ENCODE data around the gene APBB2.
A peak's percentile ranks its signal among the peaks of the same experiment; 100 is the strongest.
"Not testable (repeated sequence)": the region's sequence is repeated elsewhere in the genome, so short reads cannot be mapped to it uniquely, and the experiment has no call there.

The APBB2 gene

DNA sequence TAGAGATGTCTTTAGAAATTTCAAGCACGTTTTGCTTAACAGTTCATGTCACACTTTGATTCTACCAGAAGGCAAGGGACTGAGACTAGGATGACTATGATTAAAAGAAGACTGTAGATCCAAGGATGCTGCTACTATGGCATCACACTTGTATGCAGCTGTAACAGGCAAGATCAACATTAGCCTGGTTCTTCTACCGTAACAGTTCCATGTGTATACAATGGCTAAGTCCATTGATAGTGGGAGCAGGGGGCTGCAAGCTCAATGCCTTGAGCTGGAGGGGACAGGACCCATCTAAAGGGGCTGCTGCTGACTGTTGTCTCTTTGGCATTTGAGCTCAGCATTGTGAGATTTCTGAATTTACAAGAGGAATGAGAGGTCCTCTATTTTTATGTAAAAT lies 212.0 kb downstream of the APBB2 start:
- DNase-seq: no peak

DNA sequence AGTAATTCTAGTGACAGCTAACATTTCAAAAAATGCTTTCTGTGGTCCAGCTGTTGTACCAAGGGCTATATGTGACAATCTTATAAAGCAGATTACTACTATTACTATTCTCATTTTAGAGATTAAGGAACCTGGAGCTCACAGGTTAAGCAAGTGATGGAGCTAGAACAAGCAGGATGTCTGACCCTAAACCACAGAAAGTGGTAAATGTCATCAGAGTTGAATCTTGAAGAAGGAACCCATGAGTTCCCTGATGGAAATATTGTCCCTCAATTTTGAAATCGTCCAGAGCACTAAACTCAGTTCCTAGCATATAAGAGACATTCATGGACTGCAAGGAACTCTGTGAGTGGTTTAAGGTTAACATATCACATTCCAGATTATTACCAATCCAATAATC lies 214.0 kb downstream of the APBB2 start:
- no peak for DNase-seq

DNA sequence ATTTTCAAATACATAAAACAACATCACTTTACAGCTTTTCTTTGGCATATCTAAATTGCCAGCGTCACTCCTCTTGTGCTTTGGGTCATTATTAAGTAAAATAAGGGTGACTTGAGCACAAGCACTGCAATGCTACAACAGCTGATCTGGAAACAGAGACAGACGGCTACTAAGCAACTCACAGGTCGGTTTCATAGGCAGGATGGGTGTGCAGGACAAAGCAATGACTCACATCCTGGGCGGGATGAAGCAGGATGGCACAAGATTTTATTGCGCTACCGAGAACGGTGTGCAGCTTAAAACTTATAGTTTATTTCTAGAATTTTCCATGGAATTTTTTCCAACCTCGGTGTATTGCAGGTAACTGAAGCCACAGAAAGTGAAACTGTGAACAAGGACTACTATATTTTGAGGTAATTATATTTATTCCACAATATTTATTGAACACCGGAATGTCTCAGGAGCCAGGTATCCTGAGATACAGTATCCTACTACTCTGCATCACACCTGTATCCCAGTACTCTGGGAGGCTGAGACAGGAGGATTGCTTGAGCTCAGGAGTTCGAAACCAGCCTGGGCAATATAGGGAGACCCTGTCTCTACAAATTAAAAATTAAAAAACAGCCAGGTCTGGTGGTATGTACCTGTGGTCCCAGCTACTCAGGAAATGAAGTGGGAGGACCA lies 215.5 kb downstream of the APBB2 start:
- DNase-seq: no peak

- no peak for DNase-seq
Observed at GRCh38 chr4:40995850-40996249, 218.5 kb downstream of the APBB2 start.

DNA sequence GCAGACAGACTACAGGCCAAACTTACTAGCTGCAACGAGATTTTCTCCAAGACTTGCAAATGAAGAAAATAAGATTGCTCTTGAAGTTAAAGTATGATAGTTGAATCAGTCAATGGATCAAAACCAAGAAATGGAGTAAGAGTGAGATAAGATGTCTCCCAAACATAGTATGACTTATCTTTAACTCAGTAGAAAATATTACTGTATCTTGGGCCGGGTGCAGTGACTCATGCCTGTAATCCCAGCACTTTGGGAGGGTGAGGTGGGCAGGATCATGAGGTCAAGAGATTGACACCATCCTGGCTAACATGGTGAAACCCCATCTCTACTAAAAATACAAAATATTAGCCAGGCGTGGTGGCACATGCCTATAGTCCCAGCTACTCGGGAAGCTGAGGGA lies 220.0 kb downstream of the APBB2 start:
- DNase-seq: not testable (repeated sequence)

DNA sequence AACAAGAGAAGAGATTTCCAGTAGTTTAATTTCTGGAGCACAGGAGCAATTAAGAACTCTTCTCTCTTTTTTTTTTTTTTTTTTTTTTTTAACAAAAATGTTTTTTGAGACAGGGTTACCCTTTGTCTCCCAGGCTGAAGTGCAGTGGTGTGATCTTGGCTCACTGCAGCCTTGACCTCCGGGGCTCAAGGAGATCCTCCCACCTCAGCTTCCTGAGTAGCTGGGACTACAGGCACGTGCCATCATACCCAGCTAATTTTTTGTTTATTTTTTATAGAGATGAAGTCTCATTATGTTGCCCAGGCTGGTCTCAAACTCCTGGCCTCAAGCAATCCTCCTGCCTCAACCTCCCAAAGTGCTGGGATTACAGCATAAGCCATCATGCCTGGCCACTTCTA lies 221.0 kb downstream of the APBB2 start:
- not testable (repeated sequence) for DNase-seq

GRCh38 chr4:40992472-40993295 lies 221.7 kb downstream of the APBB2 start:
- DNase-seq: peak in 1 of 2 experiments; percentile 7

DNA sequence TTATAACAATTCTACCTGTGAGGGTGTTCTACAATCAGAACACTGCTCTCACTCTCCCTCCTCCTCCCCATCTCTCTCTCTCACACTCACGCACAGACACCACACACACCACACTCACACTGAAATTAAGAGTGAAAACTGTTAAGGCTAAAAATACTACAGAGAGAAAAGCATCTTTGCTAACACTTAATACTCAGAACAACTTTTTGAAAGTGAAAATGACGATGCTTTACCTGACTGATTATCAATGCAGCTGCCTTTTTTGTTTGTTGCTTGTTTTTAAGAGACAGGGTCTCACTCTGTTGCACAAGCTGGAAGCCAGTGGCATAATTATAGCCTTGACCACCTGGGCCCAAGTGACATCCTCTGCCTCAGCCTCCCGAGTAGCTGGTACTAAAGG lies 222.4 kb downstream of the APBB2 start:
- no peak for DNase-seq

DNA sequence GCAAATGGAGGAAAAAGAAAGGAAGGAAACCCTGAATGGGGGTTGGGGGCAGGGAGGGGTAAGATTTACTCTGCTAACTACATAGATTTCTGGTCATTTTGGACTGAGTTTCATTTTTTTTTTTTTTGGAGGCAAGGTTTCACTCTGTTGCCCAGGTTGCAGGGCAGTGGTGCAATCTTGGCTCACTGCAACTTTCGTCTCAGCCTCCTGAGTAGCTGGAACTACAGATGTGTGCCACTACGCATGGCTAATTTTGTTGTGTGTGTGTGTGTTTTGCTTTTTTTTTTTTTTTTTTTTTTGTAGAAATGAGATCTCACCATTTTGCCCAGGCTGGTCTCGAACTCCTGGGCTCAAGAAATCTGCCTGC lies 223.5 kb downstream of the APBB2 start:
- no peak for DNase-seq

DNA sequence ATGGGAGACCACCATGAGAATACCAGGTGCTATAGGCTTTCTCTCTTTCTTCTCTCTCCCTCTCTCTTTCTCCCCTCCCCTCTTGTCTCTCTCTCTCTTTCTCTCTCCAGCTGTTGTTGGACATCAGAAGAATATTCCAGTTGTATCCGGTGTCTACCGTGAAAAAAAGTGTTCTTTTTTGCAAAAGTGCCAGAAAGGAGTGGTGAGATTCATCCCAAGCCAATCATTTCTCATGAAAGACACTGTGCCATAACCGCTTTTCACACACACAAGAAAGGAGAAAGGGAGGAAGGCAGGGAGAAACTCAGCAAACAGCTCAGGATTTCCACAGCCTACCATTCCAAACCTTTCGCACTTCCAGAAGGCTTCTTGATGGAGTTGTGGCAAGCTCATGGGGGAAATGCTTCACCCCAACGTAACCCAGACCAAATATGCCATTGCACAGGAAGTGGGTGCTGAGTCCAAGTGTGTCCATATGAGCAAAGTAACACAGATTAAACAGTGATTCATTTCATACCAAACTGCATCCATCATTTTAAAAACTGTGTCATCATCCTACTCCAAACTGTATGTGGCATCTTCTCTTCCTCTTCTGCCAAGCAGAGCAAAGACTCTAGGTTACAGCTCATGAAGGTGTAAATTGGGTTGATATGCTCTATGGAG lies 224.0 kb downstream of the APBB2 start:
- no peak for DNase-seq

GRCh38 chr4:40987151-40987550 lies 227.2 kb downstream of the APBB2 start:
- no peak for DNase-seq

DNA sequence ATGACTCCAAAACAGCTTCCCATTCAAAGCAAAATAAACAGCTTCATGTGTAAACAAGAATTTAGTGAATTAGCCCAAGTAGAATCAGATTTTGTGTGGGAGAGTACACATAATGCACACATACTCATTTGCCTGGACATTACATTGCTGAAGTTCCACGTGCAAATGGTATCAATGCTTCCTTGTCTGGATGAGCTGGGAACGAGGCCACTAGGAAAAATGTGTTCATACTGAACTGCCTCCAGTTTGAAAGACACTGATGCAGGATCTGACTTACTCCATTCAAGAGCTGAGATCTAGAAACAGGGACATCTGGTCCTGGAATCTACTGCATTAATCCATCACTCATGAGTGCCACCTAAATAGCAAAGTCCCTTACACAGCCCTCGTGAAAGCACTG lies 228.0 kb downstream of the APBB2 start:
- no peak for DNase-seq

DNA sequence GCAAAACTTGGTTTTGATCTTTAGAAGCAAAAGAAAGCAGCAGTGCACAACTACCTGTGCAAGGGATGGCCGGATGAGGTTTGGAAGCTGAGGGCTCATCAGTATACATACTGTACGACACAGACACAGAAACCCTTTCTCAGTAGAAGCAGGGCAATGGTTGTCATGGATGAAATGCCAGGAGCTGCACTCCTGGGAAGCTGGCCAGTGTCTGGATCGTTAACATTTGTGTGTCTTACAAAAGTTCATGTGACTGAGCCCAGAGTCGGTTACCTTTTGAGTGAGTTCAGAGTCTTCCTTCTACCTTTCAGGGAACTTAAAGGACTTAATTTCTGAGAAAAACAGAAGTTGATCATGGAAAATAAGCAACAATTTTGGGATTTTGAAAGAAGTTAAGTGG lies 230.3 kb downstream of the APBB2 start:
- no peak for DNase-seq

DNA sequence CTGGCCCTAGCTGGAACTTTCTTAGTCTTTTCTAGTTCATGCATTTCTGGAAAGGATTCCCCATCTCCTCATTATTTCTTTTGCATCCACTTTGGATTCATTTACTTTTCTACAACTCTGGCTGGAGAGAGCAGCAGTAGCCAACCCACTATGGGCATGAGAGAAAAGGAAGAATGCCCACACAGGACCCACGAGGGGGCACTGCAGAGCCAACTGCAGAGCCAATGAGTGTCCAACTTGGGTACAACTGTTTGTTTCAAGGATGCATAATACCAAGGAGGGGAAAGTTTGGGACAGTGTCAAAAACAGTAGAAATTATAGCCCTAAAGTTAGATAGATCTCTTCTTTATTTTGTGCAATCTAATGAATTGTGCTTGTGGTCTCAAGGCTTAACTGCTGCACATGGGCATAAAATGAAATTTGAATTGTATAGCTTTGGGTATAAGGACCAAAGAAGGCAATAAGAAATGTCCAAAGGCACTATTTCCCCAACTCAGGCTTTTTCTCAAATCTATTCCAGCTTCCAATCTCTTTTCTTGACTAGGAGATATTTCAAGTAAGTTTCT lies 233.9 kb downstream of the APBB2 start:
- no peak for DNase-seq

- no peak for DNase-seq
Observed at GRCh38 chr4:40978548-40978947, 235.8 kb downstream of the APBB2 start.

- peak; percentile 17 to 43 for DNase-seq
Observed at GRCh38 chr4:40976343-40976742, 238.0 kb downstream of the APBB2 start.

DNA sequence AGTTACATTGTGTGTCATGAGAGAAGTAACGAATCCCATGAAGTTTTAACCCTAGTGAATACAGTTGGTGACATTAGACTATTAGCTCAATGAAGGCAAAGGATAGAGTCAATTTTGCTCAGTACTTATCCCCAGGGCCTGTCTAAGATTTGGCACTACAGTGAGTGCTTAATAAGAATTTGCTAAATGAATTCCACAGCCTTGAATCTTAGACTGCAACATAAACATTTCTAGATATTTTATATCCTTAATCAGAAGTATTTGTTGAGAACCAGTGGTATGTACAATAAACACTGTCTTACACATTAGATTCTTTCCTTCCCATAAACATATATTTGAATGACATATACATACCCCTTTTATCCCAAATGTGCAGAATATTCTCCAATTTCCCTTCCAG lies 241.6 kb downstream of the APBB2 start:
- DNase-seq: no peak

GRCh38 chr4:40971338-40971737 lies 243.0 kb downstream of the APBB2 start:
- no peak for DNase-seq

GRCh38 chr4:40969501-40969900 lies 244.8 kb downstream of the APBB2 start:
- DNase-seq: no peak

DNA sequence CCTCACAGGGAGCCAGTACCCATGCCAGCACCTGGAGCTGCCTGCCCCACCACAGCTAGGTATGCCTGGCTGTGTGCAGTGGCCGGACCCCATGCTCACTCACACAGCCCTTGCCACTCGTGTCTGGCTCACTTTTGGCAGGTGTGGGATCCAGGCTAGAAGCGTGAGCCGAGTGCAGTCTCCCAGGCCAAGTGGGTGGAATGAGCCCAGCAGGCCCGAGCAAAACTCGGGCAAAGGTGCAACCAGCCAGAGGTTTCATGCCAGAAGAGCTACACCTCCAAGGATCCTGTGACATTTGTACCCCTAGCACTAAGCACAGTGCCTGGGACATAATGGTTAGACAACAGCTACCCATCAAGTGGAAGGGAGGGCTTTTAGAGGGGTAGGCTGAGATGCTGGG lies 246.8 kb downstream of the APBB2 start:
- DNase-seq: no peak

DNA sequence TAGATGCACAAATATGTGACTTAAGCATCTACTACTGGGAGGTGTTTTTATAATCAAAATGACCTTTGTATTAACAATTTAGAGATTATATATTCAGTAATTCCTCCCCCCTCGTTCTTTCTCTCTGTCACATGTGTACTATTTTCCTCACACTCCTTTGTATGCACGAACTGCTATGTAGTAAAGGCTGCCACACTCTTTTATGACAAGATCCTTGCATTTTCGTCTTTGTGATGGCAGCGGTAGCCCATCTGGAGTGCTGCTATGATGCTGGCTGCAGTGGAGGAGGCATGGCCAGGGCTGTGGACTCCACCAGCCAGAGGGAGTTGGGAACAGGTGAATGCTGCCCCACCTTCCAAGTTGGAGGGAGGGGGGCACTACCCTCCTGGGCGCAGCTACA lies 248.3 kb downstream of the APBB2 start:
- no peak for DNase-seq

- DNase-seq: no peak
Observed at GRCh38 chr4:40963897-40964478, 250.4 kb downstream of the APBB2 start.

DNA sequence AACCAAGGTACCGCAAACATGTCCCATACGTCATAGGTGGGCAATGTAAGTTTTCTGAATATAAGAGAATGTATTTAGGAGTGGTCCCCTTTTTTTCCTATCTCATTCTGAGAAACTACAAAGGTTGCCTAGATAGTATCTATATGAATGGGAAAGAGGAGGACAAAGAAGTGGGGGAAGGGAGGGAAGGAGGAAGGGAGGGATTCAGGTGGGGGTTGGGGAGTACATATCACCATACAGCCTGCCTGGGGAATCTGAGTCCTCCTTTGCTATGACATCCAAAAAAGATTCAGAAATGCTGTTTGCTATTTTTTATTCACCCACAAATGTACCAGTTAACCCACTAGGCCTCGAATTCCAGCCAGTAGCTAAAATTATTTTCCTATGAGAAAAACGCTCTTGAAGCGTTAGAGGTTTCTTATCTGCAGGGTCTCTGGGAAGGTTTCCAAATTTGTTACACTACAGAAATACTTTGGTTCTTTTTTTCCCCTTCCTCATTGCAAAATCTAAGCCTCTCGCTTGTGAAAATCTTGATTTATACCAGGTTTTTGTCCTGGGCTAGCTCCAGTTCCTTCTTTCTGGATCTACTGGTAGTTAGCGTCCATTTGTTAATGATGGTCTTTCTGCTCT lies 251.7 kb downstream of the APBB2 start:
- no peak for DNase-seq
